ENCODE data around the gene LCAT. TPM values are rescaled to one million over a fixed set of nuclear protein-coding genes. Genes with fewer than 3 reads are reported as not detected.

LCAT gene
- total and polyA plus RNA-seq, 9 of the 15 experiments (the other 6 are each of a cell fraction or from before 2014, with no cell fraction given): 0.46 to 21.0 (median 5.0) TPM

GRCh38 chr16:67892899-67893742 is 50.8 kb downstream of the LCAT start, which contains the start of gene PSKH1 (continued):
- TF ChIP-seq BDP1 (IDR thresholded peaks at IDR 0.05; ENCODE audit: insufficient read depth, insufficient read length) (no peak), ATF7 (IDR thresholded peaks at IDR 0.05) (peak; percentile 74; the same call in 1 of the 2 replicates), ZNF24 (IDR thresholded peaks at IDR 0.05) (no peak), HINFP (tag; conservative IDR thresholded peaks at IDR 0.05; ENCODE audit: low read depth) (no peak), DLX4 (CRISPR knock-in tag; IDR thresholded peaks at IDR 0.05) (no peak), ZNF324 (CRISPR knock-in tag; IDR thresholded peaks at IDR 0.05) (no peak), ZNF79 (CRISPR knock-in tag; IDR thresholded peaks at IDR 0.05; ENCODE audit: low read depth) (no peak), HBP1 (CRISPR knock-in tag; IDR thresholded peaks at IDR 0.05) (no peak), ETV5 (CRISPR knock-in tag; IDR thresholded peaks at IDR 0.05; ENCODE audit: low read depth) (no peak), PHTF2 (CRISPR knock-in tag; IDR thresholded peaks at IDR 0.05) (no peak), SRF (CRISPR knock-in tag; IDR thresholded peaks at IDR 0.05) (no peak), BRD9 (IDR thresholded peaks at IDR 0.05; ENCODE audit: low read depth, partially characterized antibody) (no peak), CBX2 (IDR thresholded peaks at IDR 0.05; ENCODE audit: insufficient read depth, low read length, poor library complexity, severe bottlenecking) (no peak), ZFX (CRISPR knock-in tag; IDR thresholded peaks at IDR 0.05) (peak; percentile 98), SFPQ (IDR thresholded peaks at IDR 0.05; ENCODE audit: low read depth, low read length) (no peak), UBTF (IDR thresholded peaks at IDR 0.05; ENCODE audit: borderline replicate concordance in 1 of 2, low read depth in 2 of 2, low read length in 2 of 2) (no peak), THRB (CRISPR knock-in tag; conservative IDR thresholded peaks at IDR 0.05) (no peak)
